Measurements from ENCODE around the gene TRIM17. TPM values are rescaled to one million over a fixed set of nuclear protein-coding genes. Genes with fewer than 3 reads are reported as not detected.

TRIM17 gene
- total and polyA plus RNA-seq, 2 of the 8 experiments (the other 6 are each of a cell fraction or from before 2014, with no cell fraction given) = 1.1 to 2.2 TPM

GRCh38 chr1:228373004-228373680, 43.5 kb downstream of the TRIM17 start:
- no peak for DNase-seq (ENCODE audit: low read depth in 1 of 2, low spot score in 2 of 2)
- no peak overlapping the region for H3K14ac ChIP-seq (ENCODE audit: insufficient read length)
- H3K4ac ChIP-seq (replicated peaks; ENCODE audit: insufficient read length, low read depth, low read length) = no peak overlapping the region
- ChIA-PET CTCF (ENCODE audit: partially characterized antibody) (no interaction called here), POLR2A (ENCODE audit: partially characterized antibody) (no interaction called here)
- H3K23ac ChIP-seq (ENCODE audit: insufficient read length) = no peak overlapping the region
- WGBS, 2 experiments (ENCODE audit: extremely low coverage in 1 of 2, insufficient coverage in 1 of 2, insufficient read length in 1 of 2, insufficient replicate concordance in 2 of 2, low coverage in 1 of 2, low lambda C conversion rate in 2 of 2, missing lambda C conversion rate in 1 of 2) = 85% methylated on average over 12 of the region's 12 CpGs; no CpG with 5 or more reads in 1 of the 2 experiments
- H2BK20ac ChIP-seq (ENCODE audit: low read length) = no peak overlapping the region
- H4K5ac ChIP-seq (ENCODE audit: insufficient read length, low read depth, low read length) = no peak overlapping the region
- H3K4me2 ChIP-seq (ENCODE audit: insufficient read depth in 1 of 2, low read depth in 2 of 2, low read length in 2 of 2) = no peak overlapping the region
- H2AK5ac ChIP-seq (ENCODE audit: low read depth, low read length) = no peak overlapping the region
- H3K9me3 ChIP-seq (ENCODE audit: insufficient read depth in 2 of 2, low read depth in 1 of 2, low read length in 1 of 2) = no peaks in the 10 kb centered on the region
- no peak overlapping the region for H2BK15ac ChIP-seq (ENCODE audit: low read length)
- no peak overlapping the region for H2BK5ac ChIP-seq (ENCODE audit: low read depth, low read length)
- no peak overlapping the region for H3K9ac ChIP-seq (replicated peaks in 1 of 4; ENCODE audit: extremely low read depth in 1 of 4, low read depth in 3 of 4, low read length in 3 of 4)
- H4K8ac ChIP-seq (ENCODE audit: extremely low read depth, insufficient read depth, low read length) = no peak overlapping the region; the same call in 1 of the 2 replicates
- no peak overlapping the region for H3K18ac ChIP-seq (ENCODE audit: extremely low read depth, low read length)
- no peak overlapping the region for H2BK12ac ChIP-seq (ENCODE audit: low read depth, low read length)
- H3K27me3 ChIP-seq (replicated peaks in 1 of 4; ENCODE audit: control insufficient read depth in 3 of 4, extremely low read depth in 1 of 4, insufficient read depth in 3 of 4, low read length in 3 of 4) = peaks cover 0 to 5% (median 2%) of the 10 kb centered on the region in 4 experiments; a peak in 3 of 7 replicates
- no peaks in the 10 kb centered on the region for H3K79me1 ChIP-seq (ENCODE audit: low read depth, low read length)
- H3K56ac ChIP-seq (replicated peaks; ENCODE audit: insufficient read length, low read depth, low read length) = no peak overlapping the region
- H4K20me1 ChIP-seq (replicated peaks in 1 of 2; ENCODE audit: control insufficient read depth in 1 of 2, insufficient read depth in 2 of 2, low read length in 2 of 2) = peaks cover 1 to 6% of the 10 kb centered on the region in 2 experiments
- FAIRE-seq = no peak
- no peak for TF ChIP-seq SIRT6 (IDR thresholded peaks at IDR 0.05; ENCODE audit: low read length)
- no peak for TF ChIP-seq KDM4A (IDR thresholded peaks at IDR 0.05; ENCODE audit: low read depth, low read length, severe bottlenecking)
- no peak for TF ChIP-seq ATF2 (IDR thresholded peaks at IDR 0.05; ENCODE audit: low read length)
- TF ChIP-seq TCF12 (IDR thresholded peaks at IDR 0.05; ENCODE audit: low read depth, low read length) = no peak
- no peak for TF ChIP-seq MAFK (IDR thresholded peaks at IDR 0.05; ENCODE audit: low read depth, low read length)
- TF ChIP-seq TAF1 (IDR thresholded peaks at IDR 0.05; ENCODE audit: low read depth, low read length) = no peak
- no peak for TF ChIP-seq ASH2L (IDR thresholded peaks at IDR 0.05; ENCODE audit: low read length)
- H3K4me3 ChIP-seq (ENCODE audit: extremely low read depth in 1 of 4, insufficient read depth in 2 of 4, low read depth in 3 of 4, low read length in 4 of 4) = no peak overlapping the region
- no peaks in the 10 kb centered on the region for H3K79me2 ChIP-seq (ENCODE audit: control insufficient read depth in 1 of 2, insufficient read depth in 2 of 2, low read length in 2 of 2)
- no peak overlapping the region for H2BK120ac ChIP-seq (replicated peaks; ENCODE audit: low read depth, low read length)
- no peak overlapping the region for H3K27ac ChIP-seq (ENCODE audit: low read depth, low read length)
- H2AFZ ChIP-seq (ENCODE audit: low read length) = no peak overlapping the region
- no peak overlapping the region for H4K91ac ChIP-seq (replicated peaks; ENCODE audit: insufficient read length, low read length)
- H3K4me1 ChIP-seq (replicated peaks in 1 of 4; ENCODE audit: control insufficient read depth in 3 of 4, insufficient read depth in 4 of 4, low read length in 3 of 4) = peaks cover 0 to 7% (median 3%) of the 10 kb centered on the region in 4 experiments; a peak in 3 of 7 replicates
- H3K23me2 ChIP-seq (ENCODE audit: low read depth, low read length) = peaks cover 3% of the 10 kb centered on the region; the same call in 1 of the 2 replicates
- no peaks in the 10 kb centered on the region for H3K36me3 ChIP-seq (ENCODE audit: control insufficient read depth in 2 of 4, insufficient read depth in 4 of 4, low read length in 3 of 4)
